Lung (tissue), 12 donors: ENCODE data around the gene HAUS6. TPM values are rescaled to one million over a fixed set of nuclear protein-coding genes. Genes with fewer than 3 reads are reported as not detected.

ENCODE experiments used
- ATAC-seq: fragments of 200-7000 bp; cut with Tn5 transposase; one replicate; pipeline ENCODE4 v1.9.1; 2020; ENCODE audit warnings: moderate number of reproducible peaks; ENCODE audit not compliant: insufficient read depth, low FRiP score
- DNase-seq, 3 donors: peaks; one replicate each; pipeline ENCODE4 v3.0.0-alpha.2; 2013 to 2017
- H3K27ac ChIP-seq, 2 donors: one replicate each; pipeline ENCODE4 v1.5.1; 2013; ENCODE audit warnings: mild to moderate bottlenecking in 2 of 2, moderate library complexity in 2 of 2, control low read depth in 1 of 2, inconsistent platforms in 1 of 2, low read depth in 1 of 2, low read length in 1 of 2
- H3K27me3 ChIP-seq, 3 donors: one replicate each; pipeline ENCODE4 v1.5.1; 2013; ENCODE audit warnings: low read length in 2 of 3; ENCODE audit not compliant: control insufficient read depth in 3 of 3, insufficient read depth in 3 of 3
- H3K36me3 ChIP-seq, 4 donors: one replicate each; pipeline ENCODE4 v1.5.1; 2013; ENCODE audit warnings: low read length in 4 of 4, mild to moderate bottlenecking in 1 of 4, moderate library complexity in 1 of 4; ENCODE audit not compliant: control insufficient read depth in 4 of 4, insufficient read depth in 4 of 4
- H3K4me1 ChIP-seq, 5 donors: one replicate each; pipeline ENCODE4 v1.5.1; 2013; ENCODE audit warnings: low read length in 5 of 5, mild to moderate bottlenecking in 2 of 5, moderate library complexity in 1 of 5; ENCODE audit not compliant: control insufficient read depth in 5 of 5, insufficient read depth in 5 of 5
- H3K4me3 ChIP-seq: one replicate; pipeline ENCODE4 v1.5.1; 2013; ENCODE audit warnings: mild to moderate bottlenecking, control low read depth, moderate library complexity
- H3K9ac ChIP-seq, 2 donors: one replicate each; pipeline ENCODE4 v1.5.1; 2013; ENCODE audit warnings: low read length in 2 of 2, control low read depth in 1 of 2; ENCODE audit not compliant: insufficient read depth in 1 of 2
- H3K9me3 ChIP-seq, 4 donors: one replicate each; pipeline ENCODE4 v1.5.1; 2013; ENCODE audit warnings: low read length in 3 of 4, mild to moderate bottlenecking in 1 of 4, moderate library complexity in 1 of 4; ENCODE audit not compliant: control insufficient read depth in 4 of 4, insufficient read depth in 3 of 4
- CTCF ChIP-seq: IDR thresholded peaks from 2 replicates; pipeline ENCODE4 v1.5.1; 2012; ENCODE audit warnings: mild to moderate bottlenecking; ENCODE audit errors: control extremely low read depth, extremely low read depth
- WGBS, 2 donors: extraction: QIAGEN DNeasy Blood & Tissue Kit; methylation state at CpG; one replicate each; pipeline ENCODE4 v1.1.7; 2013; 5-methylcytosine and 5-hydroxymethylcytosine counted together
- polyA plus RNA-seq, 2 donors: library from polyadenylated mRNA; stranded (reverse); fragments of 200-250 nt; gene quantifications; one replicate each; pipeline ENCODE4 v1.2.1, GENCODE V29; 2013
- total RNA-seq, 2 donors: library from RNA; depleted of rRNA in 1 of 2; stranded (reverse); fragments of >200 nt in 1 of 2; gene quantifications; one replicate each; pipeline ENCODE4 v1.2.1, GENCODE V29; 2014 to 2021
- donor health status: control.
- donor health status: control.
- donor health status: Bipolar disorder and iron deficiency.
- donor health status: healthy.
- donor health status: DM: yes; HTN: yes; CAD: no.

HAUS6 gene
- total and polyA plus RNA-seq, 4 donors = 3.6 to 13.1 (median 5.7) TPM

- ATAC-seq (no peak), DNase-seq (no peak)
- Histone ChIP-seq H3K27ac (no peak overlapping the region), H3K4me3 (no peak overlapping the region), H3K9ac (no peak overlapping the region), H3K36me3 (peaks cover 0 to 11% (median 1%) of the 10 kb centered on the region in 4 donors), H3K9me3 (no peaks in the 10 kb centered on the region), H3K27me3 (no peaks in the 10 kb centered on the region), H3K4me1 (no peaks in the 10 kb centered on the region)
- no peak for TF ChIP-seq CTCF
Observed at GRCh38 chr9:19108038-19108437, 5.3 kb upstream of the HAUS6 start.

- H3K27me3 ChIP-seq = no peaks in the 10 kb centered on the region
- H3K27ac ChIP-seq = no peak overlapping the region
- H3K4me1 ChIP-seq = peaks cover 0 to 12% (median 4%) of the 10 kb centered on the region in 5 donors
- ATAC-seq = no peak
- no peak overlapping the region for H3K9ac ChIP-seq
- TF ChIP-seq CTCF = no peak
- H3K9me3 ChIP-seq = no peaks in the 10 kb centered on the region
- peaks cover 0 to 4% (median 2%) of the 10 kb centered on the region in 4 donors for H3K36me3 ChIP-seq
- WGBS, 2 donors = 78 to 87% methylated on average over 14 of the region's 14 CpGs
- DNase-seq = no peak
- no peak overlapping the region for H3K4me3 ChIP-seq
Observed at GRCh38 chr9:19104515-19105282, 2.0 kb upstream of the HAUS6 start.

GRCh38 chr9:19102181-19102630 lies 498 bp downstream of the HAUS6 start:
- Histone ChIP-seq H3K4me3 (peak overlapping the region; percentile 73), H3K4me1 (peaks cover 0 to 12% (median 4%) of the 10 kb centered on the region in 5 donors), H3K9ac (peak overlapping the region in 1 of 2 donors; percentile 93), H3K36me3 (peaks cover 0 to 4% (median 2%) of the 10 kb centered on the region in 4 donors), H3K27ac (peak overlapping the region in 1 of 2 donors; percentile 37), H3K27me3 (no peaks in the 10 kb centered on the region), H3K9me3 (no peaks in the 10 kb centered on the region)
- WGBS, 2 donors = 1% methylated on average over 21 of the region's 21 CpGs
- DNase-seq = peak; percentile 22 to 35 (median 31)
- ATAC-seq = peak; percentile 9
- no peak for TF ChIP-seq CTCF
